Measurements from ENCODE around the gene BEST1. TPM values are rescaled to one million over a fixed set of nuclear protein-coding genes. Genes with fewer than 3 reads are reported as not detected.
"Not testable (repeated sequence)": the region's sequence is repeated elsewhere in the genome, so short reads cannot be mapped to it uniquely, and the experiment has no call there.

Gene BEST1
- total RNA-seq, 1 experiment from 2014 or later = 0.81 TPM

DNA sequence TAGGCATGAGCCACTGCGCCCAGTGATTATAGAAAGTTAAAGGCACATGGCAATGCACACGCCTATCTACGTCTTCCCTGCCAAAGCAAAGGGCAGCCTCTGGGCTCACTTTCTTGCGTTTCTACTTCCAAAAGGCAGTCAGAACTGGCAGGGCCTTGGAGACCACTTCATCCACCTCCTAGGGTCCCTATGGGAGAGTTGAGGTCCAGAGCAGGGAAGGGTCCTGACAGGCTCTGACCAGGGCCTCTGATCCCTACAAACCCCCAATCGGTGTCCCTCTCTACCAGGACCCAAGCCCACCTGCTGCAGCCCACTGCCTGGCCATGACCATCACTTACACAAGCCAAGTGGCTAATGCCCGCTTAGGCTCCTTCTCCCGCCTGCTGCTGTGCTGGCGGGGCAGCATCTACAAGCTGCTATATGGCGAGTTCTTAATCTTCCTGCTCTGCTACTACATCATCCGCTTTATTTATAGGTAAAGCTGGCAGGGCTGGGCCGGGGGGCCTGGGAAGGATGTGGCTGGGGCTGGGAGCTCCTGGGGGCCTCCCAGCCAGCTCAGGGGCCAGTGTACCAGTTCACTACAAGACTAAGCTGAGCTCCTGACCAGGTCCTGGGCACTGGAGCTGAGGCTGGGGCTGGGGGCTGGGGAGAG lies 1.5 kb downstream of the BEST1 start:
- H4K20me1 ChIP-seq (ENCODE audit: insufficient read depth) = no peaks in the 10 kb centered on the region
- no peak for DNase-seq
- POLR2A ChIA-PET (ENCODE audit: unreplicated experiment) = no interaction called here
- peaks cover 22% of the 10 kb centered on the region for H3F3A ChIP-seq (ENCODE audit: insufficient read depth, low read depth)
- H3K27ac ChIP-seq = no peak overlapping the region
- H3K27me3 ChIP-seq (ENCODE audit: insufficient read depth, low read depth) = no peaks in the 10 kb centered on the region
- no peak overlapping the region for H3K4me2 ChIP-seq
- no peak overlapping the region for H3K4me3 ChIP-seq
- H3K9me2 ChIP-seq (ENCODE audit: insufficient read depth) = no peaks in the 10 kb centered on the region
- H3K9me3 ChIP-seq (ENCODE audit: insufficient read depth, low read depth) = no peaks in the 10 kb centered on the region
- intact Hi-C loops (cut with micrococcal nuclease; ENCODE audit: unreplicated experiment) = no loop called here
- CTCF ChIA-PET = no interaction called here
- TF ChIP-seq, protein P1, sequence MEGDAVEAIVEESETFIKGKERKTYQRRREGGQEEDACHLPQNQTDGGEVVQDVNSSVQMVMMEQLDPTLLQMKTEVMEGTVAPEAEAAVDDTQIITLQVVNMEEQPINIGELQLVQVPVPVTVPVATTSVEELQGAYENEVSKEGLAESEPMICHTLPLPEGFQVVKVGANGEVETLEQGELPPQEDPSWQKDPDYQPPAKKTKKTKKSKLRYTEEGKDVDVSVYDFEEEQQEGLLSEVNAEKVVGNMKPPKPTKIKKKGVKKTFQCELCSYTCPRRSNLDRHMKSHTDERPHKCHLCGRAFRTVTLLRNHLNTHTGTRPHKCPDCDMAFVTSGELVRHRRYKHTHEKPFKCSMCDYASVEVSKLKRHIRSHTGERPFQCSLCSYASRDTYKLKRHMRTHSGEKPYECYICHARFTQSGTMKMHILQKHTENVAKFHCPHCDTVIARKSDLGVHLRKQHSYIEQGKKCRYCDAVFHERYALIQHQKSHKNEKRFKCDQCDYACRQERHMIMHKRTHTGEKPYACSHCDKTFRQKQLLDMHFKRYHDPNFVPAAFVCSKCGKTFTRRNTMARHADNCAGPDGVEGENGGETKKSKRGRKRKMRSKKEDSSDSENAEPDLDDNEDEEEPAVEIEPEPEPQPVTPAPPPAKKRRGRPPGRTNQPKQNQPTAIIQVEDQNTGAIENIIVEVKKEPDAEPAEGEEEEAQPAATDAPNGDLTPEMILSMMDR (conservative IDR thresholded peaks at IDR 0.05) = no peak
- no peak for TF ChIP-seq EZH2 (IDR thresholded peaks at IDR 0.05; ENCODE audit: low read depth)
- no peak overlapping the region for H2AFZ ChIP-seq
- BruUV-seq (replicated peaks) = no TSS peak
- no peaks in the 10 kb centered on the region for H3K79me2 ChIP-seq (ENCODE audit: low read depth)
- no peaks in the 10 kb centered on the region for H3K36me3 ChIP-seq (ENCODE audit: low read depth)
- H3K4me1 ChIP-seq (replicated peaks; ENCODE audit: insufficient read depth) = peaks cover 36% of the 10 kb centered on the region

DNA sequence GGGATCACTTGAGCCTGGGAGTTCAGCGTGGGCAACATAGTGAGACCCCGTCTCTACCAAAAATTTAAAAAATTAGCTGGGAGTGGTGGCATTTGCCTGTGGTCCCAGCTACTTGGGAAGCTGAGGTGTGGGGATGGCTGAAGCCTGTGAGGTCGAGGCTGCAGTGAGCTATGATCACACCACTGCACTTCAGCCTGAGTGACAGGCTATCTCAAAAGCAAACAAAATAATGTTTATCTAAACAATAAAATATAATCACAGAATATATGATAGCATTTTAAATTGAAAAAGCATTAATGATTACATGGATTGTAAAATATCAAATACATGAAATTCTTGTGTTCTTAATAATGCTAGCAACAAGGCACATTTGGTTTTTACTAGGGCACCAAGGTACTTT lies 2.7 kb downstream of the BEST1 start:
- Histone ChIP-seq H3K79me2 (ENCODE audit: low read depth) (no peaks in the 10 kb centered on the region), H3K4me1 (replicated peaks; ENCODE audit: insufficient read depth) (peaks cover 31% of the 10 kb centered on the region), H3K36me3 (ENCODE audit: low read depth) (no peaks in the 10 kb centered on the region), H3K9me2 (ENCODE audit: insufficient read depth) (no peaks in the 10 kb centered on the region), H4K20me1 (ENCODE audit: insufficient read depth) (no peaks in the 10 kb centered on the region), H3K4me3 (no peak overlapping the region), H3K27ac (no peak overlapping the region), H3K9me3 (ENCODE audit: insufficient read depth, low read depth) (no peaks in the 10 kb centered on the region), H3F3A (ENCODE audit: insufficient read depth, low read depth) (peaks cover 22% of the 10 kb centered on the region), H3K4me2 (no peak overlapping the region), H2AFZ (no peak overlapping the region), H3K27me3 (ENCODE audit: insufficient read depth, low read depth) (no peaks in the 10 kb centered on the region)
- intact Hi-C loops (cut with micrococcal nuclease; ENCODE audit: unreplicated experiment) = no loop called here
- no TSS peak for BruUV-seq (replicated peaks)
- POLR2A ChIA-PET (ENCODE audit: unreplicated experiment) = no interaction called here
- CTCF ChIA-PET = interaction anchor here (1.0 kb wide), 1 partner anchor 55 kb away, joined by 3 read pairs; no protein-coding TSS in a partner anchor
- no peak for DNase-seq
- TF ChIP-seq EZH2 (IDR thresholded peaks at IDR 0.05; ENCODE audit: low read depth) = no peak
- TF ChIP-seq, protein P1 (conservative IDR thresholded peaks at IDR 0.05) = no peak

DNA sequence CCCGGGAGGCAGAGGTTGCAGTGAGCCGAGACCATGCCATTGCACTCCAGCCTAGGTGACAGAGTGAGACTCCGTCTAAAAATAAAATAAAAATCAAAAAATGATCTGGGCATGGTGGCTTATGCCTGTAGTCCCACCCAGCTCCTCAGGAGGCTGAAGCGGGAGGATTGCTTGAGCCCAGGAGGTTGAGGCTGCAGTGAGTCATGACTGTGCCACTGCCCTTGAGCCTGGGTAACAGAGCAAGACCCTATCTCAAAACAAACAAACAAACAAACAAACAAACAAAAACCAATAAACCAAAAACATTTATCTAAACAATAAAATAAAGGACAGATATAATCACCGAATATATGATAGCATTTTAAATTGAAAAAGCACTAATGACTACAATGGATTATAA lies 3.5 kb downstream of the BEST1 start:
- H2AFZ ChIP-seq; BruUV-seq (replicated peaks); H3K79me2 ChIP-seq (ENCODE audit: low read depth); H4K20me1 ChIP-seq (ENCODE audit: insufficient read depth); POLR2A ChIA-PET (ENCODE audit: unreplicated experiment); H3K27me3 ChIP-seq (ENCODE audit: insufficient read depth, low read depth); H3K4me2 ChIP-seq; H3K9me2 ChIP-seq (ENCODE audit: insufficient read depth); H3K27ac ChIP-seq; intact Hi-C loops (cut with micrococcal nuclease; ENCODE audit: unreplicated experiment); H3K9me3 ChIP-seq (ENCODE audit: insufficient read depth, low read depth); H3K36me3 ChIP-seq (ENCODE audit: low read depth); DNase-seq; H3K4me3 ChIP-seq; CTCF ChIA-PET: not testable (repeated sequence)
- Histone ChIP-seq H3F3A (ENCODE audit: insufficient read depth, low read depth) (peaks cover 28% of the 10 kb centered on the region), H3K4me1 (replicated peaks; ENCODE audit: insufficient read depth) (peaks cover 32% of the 10 kb centered on the region)

Measured in PC-9 (cell line).